ENCODE results near the gene WDR72.

Gene WDR72

DNA sequence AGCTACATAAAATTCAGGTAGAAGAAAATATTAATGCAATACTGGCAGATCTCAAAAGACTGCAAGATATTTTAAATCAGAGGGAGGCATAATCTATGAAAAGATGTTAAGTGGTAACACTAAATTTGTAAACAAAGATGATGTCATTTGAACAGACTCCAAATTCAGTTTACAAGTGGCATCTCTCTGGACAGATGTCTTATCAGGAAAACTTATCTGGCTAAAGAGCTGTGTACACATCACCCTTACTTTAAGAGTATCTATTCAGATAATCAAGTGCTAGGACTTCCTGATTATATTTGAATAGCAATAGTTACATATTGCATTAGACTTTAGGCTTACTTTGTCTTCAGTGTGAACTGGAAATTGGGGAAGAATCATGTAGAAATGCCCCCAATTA is 231.5 kb downstream of the WDR72 start:
- no peak for DNase-seq

DNA sequence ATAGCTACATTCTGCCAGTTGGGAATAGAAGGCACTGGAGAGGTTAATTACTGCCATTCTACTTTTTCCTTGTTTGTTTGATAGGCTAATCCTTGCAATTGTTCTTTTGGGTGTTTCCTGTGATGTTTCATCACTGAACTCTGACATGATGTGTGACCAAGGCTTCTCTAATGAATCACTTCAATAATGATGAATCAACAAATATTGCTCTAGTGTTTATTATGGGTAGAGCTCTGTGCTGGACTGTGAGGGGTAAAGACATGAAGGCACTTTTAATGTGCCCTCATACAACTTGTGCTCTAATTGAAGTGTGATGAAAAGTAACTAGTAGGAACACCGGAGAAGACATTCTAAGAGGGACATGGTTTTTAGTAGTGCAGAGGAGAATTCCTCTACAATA is 233.6 kb downstream of the WDR72 start:
- no peak for DNase-seq

DNA sequence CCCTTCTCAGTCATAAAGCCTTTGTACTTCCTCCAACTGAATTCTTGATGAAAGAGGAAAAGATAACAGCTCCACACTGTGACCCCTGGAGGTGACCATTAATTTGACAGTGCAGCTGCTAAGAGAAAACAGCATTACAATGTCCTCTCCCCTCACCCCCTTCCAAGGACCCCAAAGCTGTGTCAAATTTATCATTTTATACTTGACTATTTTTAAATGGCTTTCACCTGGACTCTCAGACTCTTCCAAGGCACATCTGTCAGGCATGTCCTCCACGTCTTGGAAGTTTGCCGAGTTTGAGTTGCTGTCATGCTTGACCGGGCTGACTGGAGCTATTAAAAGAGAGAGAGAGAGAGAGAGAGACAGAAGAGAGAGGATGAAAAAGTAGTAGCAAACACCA is 236.5 kb downstream of the WDR72 start:
- DNase-seq, result no peak

DNA sequence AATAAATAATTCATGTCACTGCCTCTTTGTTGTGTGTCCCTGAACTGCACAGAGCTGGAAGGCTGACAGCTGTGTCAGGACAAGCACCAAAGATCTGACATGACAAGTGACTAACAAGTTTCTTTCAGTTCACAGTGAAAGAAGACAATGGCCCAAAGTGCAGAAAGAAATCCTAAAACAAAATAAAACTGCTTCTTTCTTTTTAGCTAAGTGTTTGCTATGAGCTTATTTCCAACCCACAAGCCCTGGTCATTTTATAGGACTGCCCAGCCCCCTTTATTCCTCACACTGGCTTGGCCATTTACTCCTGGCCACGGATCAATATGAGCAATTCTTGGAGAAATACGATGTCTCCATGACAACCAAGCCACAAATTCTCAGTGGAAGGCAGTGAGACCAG is 238.5 kb downstream of the WDR72 start:
- DNase-seq, result no peak

DNA sequence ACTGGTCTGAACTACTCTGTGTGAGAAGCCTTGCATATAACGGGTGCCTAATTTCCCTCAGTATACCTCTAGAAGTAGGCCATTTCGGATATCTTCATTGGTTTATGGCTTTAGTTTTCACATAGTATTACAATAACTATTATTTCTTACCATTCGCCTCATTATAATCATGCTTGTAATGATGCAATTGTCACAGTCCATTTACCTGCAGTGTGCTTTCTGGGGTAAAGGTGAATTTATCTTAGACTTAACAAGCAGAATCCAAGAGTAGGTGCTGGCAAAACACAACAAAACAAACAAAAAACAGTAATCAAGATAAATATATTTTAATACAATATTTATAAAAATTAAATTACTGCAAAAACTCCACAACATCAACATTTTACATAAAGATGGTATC is 246.0 kb downstream of the WDR72 start:
- DNase-seq, result no peak

DNA sequence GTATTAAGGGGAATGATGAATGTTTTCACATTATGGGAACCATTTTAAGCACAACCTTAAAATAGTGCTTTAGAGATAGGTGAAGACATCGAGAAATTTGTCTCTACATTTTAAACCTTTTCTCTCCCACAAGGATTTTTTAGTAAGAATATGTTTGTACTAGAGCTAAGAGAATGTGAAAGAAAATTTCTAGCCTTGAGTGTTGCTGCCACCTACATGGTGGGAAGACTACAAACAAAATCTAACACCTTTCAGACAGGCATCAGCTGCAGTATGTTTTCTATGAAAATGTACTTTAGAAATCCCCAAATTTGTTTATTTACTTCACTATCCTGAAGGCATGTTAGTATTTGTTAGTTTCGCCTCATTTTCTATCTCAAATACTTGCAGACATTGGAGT is 247.4 kb downstream of the WDR72 start:
- no peak for DNase-seq

DNA sequence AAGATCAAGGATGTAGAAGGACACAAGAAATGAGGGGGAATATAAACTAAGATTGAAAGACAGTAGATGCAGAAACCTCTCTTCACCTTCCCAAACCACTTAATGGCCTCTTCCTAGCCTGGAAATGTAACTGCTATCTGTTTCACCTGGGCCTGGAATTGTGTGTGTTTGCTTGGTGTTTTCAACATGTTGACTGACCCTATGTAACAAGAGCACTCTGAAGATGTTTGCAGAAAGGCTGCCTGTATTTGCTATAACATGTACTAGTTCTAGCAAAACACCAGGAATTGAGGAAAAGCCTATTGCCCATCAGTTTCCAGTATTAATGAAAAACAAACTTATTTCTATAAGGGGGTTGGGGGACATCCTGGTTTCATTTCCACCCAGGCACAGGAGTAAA is 248.3 kb downstream of the WDR72 start:
- DNase-seq, result no peak

DNA sequence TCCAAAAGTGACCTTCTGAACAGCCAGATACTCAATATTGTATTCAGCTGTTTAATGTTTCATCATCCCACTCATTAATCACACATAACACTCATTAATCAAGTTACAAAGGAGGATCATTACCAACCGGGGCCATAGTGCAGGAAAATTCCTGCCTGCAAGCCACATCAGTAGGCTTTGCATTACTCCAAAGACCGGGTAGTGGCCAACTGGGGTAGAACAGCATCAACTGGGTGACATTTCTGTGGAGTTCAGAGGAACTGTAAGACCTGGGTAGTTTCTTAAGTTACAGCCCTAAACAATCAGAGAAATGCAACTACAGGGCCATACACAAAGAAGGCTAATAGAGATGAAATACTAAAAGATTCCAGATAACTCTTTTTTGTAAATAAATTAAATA is 253.1 kb downstream of the WDR72 start:
- DNase-seq, result no peak

DNA sequence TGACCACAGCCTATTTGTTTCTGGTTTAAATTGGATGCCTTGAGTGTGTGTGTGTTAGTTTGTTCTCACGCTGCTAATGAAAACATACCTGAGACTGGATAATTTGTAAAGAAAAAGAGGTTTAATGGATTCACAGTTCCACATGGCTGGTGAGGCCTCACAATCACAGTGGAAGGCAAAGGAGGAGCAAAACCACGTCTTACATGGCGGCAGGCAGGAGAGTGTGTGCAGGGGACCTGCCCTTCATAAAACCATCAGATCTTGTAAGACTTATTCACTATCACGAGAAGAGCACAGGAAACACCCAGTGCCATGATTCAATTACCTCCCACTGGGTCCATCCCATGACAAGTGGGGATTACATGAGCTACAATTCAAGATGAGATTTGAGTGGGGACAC is 260.5 kb downstream of the WDR72 start:
- no peak for DNase-seq

DNA sequence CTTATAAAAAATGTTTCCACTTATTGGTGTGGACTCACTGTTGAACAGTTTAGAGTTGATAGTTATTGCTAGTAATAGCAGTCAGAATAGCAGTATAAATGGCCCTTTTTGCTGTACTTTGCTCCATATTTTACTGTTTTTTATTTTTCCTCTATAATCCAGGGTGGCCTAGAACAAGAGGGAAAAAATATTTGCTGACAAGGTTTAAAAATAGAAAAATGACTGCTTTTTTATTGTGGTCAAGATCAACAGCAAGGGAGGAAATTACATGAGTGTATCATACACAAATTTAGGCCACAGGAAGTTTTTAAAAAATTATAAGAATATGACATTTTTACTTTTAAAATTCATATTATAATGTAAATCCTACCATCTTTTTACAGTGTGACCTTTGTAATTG is 269.1 kb downstream of the WDR72 start:
- no peak for DNase-seq

DNA sequence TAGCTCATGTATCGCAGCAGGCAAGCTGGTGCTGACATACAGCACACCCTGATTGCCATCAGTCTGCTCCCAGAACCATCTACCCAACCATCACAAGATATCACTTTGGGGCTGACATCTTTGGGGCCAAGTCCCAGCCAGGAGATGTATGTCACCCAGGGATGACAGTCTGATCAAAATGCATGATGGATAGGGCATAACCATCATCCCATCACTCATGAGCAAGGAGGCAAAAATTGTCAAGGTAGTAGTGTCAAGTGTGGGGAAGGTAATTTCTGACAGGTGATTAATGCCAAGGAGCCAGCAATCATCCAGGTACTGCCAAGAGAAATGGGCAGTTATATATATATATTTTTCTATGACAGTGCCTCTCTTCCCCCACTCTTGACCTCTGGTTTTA is 277.4 kb downstream of the WDR72 start:
- no peak for DNase-seq

DNA sequence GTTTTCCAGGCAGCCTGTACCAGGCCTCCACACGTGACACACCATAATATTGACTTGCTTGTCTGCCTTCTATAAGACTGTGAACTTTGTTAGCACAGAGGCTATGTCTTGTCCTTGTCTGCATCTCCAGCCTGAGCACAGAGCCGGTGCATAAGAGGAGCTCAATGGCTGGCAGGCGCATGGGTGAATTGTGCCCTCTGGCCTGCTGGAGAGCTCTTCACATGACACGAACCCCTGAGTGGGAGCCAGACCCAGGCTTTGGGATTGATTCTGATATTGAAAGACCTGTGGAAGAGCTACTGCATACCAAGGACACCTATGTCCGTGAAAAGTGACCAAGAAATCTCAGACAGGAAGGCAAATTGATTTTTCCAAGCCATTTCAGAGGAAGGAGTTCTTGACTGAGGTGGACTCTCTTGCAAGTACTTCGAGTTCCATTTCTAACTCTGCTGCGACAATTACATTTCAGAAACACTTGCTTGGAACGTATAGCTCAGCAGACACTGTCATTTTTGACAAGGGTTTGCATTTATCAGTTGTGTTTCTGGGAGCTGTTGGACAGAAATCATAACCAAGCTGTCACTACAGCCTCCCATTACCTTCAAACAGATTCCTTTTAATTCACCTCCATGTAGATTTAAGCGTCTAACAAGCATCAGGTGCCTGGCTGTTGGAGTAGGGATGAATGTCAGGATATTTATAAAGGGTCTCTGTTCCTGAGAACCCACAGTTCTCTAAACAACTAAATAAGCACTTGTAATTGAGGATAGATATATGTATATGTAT is 281.3 kb downstream of the WDR72 start:
- no peak for DNase-seq

DNA sequence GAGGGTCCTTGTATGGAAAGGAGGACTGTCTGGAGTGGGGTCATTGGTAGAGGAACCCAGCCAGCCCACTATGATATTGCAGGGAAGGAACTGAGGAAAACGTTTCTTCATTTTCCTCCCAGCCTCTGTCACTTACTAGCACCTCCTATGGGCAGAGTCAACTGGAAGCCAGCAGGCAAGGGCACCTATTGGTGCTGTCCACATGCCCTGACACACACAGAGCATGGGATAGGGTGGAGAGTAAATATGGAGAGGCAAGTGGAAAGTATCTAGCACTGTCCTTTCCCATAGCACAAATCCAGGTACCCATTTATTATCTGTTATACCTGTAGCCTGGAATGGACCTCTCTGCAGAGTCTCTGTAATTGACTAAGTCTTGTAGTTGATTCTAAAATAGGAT is 285.6 kb downstream of the WDR72 start:
- no peak for DNase-seq

DNA sequence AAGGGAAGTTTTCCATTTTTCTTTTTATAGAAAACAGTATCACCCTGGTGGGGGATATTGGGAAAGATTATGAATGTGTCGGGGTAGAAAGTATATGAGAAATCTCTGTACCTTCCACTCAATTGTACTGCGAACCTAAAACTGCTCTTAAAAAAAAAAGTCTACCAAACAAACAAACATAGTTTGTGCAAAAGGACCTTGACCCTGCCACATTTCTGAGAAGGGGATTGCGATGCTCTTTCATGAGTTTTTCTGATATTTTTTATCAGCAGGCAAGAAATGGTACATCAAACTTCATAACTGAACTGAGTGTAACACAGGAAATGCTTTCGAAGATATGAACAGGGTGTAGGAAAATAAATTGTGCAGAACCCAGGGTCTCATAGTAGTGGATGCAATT is 286.0 kb downstream of the WDR72 start:
- DNase-seq, result no peak

DNA sequence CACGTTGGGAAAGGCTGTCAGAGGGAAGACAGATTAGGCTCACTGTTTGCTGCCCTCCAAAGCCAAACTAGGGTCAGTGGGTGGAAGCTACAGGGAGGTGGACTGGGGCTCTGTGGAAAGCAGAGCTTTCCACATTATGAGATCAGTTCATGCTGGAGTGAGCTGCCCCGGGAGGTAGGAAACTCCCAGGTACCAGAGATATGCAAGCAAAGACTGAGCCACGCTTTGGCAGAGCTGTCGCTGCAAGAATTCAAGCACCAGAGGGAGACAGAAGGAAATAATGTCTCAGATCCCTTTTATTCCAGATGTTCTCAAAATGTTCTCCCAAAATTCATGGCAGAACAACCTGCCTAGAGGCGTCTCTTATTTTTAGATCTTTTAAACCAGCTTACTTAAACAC is 286.6 kb downstream of the WDR72 start:
- DNase-seq, result no peak

DNA sequence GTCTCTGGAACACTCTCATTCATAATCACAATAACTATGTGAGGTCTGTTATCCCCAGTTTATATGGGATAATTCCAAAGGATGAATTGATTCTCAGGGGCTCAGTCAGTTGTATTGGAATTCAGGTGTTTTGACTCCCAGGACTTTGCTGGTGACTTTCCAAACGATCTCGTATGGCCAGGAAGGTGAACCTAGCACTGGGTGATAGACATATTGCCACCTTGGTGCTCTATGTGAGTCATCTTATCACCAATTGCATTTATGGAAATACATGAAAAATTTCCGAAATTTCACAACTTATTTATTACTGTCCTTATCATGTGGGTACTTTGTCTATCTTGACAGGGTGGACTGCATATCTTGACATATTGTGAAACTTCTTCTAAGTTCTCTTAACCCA is 287.3 kb downstream of the WDR72 start:
- no peak for DNase-seq

DNA sequence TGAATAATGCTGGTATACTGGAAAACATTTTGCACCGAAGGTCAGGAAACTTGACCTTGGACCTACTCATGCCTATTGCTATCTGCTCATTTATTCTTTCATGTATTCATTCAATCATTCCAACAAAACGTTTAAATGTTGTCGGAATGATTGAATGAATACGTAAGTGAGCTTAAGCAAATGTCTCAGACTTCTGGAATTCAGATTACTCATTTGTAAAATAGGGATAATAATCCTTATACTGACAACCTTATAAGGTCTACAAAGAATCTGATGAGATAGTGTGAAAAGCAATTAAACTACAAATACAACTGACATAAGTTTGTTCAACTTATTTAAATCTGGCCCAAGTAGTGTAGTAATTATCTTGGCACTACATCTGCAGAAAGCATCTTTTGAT is 288.7 kb downstream of the WDR72 start:
- no peak for DNase-seq

DNA sequence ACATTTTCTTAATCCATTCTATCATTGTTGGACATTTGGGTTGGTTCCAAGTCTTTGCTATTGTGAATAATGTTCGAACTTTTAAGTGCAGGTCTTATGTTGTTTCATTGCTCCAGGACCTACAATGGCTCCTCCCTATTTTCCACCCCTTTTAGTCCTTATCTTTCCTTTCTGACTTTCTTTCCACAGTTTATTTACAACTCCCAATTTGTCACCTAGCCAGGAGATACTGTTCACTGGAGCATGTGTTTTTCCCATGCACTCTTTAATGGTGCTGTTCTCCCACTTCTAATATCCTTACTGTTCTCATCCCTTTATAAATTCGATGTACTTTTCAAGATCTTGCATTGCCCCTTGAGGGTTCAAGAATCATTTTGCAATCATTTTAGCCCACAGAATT is 290.0 kb downstream of the WDR72 start:
- DNase-seq, result no peak

Data from GOT3 (cell line).